Measurements from ENCODE around the gene MYH6.

Gene MYH6

DNA sequence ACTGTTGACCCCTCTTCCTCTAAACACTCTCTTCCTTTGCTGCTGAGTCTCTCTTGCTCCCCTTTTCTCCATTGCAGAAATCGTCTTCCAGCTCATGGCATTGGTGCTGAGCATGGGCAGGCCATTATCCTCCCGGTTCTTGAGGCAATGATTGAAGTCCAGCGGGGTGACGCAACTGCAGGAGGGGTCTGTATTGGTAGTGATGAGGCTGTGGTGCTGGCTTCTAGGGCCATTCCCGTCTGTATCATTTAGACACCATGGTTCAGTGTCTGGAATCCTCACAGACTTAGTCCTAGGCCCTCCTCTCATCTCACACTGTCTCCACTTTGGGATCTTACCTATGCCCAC, 54.7 kb downstream of the MYH6 start:
- no peak for DNase-seq

DNA sequence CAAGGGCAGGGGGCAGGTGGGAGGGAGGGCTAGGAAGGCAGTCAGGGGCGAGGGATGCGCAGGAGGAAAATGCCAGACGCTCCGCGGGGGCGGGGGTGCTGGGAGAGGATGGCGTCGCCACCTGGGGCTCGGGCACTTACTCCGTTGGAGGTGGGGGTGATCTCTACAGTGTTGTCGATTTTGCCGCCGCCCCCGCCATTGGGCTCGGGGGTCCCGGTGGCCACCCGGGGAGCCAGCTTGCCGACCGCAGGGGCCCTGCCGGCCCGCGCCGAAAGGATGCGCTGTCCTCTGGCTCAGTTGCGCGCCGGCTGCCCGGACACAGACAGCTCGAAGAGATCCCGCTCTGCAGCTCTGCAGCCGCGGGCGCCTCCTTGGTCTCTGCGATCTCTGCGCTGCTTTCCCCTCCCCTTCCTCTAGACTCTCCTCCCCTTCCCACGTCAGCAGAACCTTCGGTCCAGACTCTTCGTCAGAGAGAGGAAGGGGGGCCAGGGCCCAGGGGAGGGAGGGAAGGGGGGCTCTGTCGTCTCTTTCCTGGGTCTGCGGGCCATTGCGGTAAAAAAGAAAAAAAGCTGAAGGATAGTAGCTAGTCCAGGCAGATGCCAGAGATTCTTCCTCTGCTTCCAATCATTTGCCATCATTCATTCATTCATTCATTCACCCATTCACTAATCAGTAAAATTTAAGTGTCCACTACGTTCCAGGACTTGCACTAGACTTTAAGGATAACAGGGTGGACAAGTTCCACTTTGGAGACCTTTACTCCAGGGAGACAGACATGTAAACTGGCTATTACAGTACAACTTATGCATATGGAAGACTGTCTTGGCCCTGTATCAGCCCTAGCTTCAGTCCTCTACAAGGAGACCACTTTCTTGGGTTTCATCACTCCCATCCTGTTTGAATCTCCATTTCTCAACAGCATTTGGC, 55.3 kb downstream of the MYH6 start, which contains the start of gene SLC22A17:
SLC22A17 (minus strand) TSS at position 382 of the 927 bp plus-strand sequence.
- peak; percentile 63 for DNase-seq

DNA sequence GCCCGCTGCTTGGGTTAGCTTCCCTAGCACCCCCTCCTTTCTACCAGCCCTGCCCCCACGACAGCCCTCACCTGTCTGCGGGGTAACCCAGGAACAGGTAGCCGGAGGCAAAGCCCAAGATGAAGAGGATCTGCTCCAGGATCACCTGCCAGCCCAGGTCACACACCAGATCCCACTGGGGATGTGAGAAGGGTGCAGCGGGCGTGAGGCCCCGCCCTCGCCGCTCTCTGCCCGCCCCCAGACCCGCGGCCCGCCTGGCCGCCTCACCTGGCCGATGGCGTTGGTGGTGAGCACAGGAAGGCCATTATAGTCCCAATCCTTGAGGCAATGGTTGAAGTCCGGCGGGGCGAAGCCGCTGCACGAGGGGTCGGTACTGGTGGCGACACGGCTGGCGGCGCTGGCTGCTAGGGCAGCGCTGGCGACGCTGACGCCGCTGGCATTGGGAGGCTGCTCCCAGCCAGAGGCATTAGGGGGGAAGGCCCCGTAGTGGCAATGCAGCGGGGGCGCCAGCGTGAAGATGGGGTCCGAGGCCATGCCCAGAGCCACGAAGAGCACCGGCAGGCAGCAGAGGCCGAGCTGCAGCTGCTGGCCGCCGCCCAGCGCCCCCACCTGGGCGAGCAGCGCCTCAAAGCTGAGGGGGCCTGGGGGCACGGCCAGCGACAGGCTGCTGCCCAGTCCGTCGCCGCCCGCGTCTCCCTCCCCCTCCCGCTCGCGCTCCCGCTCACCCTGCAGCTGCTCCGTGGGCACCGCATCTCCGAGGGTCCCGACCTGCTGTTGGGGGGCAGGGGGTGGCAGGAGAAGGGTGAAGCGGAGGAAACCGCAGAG, 56.2 kb downstream of the MYH6 start:
- no peak for DNase-seq

DNA sequence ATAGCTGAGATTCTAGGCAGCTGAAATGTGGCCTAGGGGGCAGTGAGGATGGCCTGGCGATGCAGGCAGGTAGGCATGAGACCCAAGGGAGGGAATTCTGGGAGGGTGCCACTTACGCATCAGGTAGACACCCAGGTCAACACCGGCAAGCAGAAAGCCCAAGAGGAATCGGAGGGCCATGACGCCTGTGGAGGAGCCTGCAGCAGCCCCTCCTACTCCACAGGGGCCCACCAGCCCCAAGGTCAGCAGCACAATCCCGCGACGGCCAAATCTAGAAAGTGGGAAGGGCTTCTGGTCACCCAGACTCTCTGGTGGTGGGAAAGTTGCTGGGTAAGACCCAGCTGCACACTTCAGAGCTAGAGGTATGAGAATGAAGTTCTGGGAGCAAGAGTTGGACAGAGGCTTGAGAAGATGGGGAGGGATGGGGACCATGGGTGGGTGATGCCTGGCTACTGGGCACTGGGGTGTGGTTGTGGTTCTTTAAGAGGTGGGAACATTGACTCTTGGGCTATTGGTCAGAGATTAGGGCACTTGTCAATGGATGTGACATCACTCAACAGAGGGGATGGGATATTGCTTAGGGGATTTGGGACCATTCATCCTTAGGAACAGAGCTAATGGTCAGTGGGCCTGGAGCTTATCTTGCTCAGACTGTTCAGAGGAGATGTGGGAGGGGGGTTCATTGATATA, 58.8 kb downstream of the MYH6 start:
- DNase-seq = no peak

DNA sequence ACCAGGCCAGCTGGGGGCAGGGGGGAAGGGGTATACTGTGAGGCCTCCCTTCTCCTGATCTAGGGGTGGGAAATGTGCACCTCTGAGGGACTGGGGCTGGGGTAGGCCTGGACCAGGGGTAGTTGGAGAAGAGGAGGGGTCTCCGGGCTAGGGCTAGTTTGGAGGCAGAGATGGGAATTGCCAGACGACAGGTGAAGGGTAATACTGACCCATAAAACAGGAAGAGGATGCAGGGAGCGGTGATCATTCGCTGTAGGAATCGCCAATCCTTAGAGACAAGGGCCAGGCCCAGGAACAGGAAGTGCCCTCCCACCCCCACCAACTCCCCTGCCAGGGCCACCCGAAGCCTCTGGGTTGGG, 59.8 kb downstream of the MYH6 start:
- no peak for DNase-seq

DNA sequence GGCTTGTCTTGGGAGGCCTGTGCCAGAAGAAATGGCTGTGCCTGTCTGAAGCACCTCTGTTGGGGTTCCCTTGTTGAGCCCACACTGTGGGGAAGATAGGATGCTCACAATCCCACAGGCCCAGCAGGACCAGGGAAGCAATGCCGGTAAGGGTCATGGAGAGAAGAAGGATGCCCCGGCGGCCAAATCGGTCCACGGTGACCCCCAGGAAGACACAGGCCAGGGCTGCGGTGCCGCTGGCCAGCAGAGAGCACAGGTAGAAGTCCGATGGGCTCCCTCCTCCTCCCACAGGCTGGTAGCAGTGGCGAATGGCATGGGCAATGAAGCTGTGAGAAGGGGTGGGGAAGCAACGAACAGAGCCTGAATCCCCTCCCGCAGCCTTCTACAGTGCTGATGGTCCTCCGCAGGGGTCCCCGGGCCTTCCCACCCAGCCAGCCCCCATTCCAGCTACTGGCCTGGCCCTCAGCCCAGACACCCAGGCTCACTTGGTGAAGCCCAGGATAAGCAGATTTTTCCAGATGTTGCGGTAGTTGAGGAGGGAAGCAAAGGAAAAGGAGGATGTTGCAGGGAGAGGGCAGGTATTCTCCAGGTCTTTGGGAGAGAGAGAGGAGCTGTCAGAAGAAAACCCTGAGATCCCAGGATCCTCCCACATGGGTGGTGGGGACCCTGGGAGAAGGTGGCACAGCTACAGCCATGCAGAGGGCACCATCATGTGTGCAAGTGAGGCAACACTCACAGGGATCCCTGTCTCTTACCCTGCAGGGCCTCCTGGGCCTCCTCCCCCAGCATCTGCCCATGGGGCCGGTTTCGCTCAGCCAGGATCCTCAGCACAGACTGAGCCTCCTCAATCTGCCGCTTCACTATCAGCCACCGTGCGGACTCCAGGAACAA, 60.4 kb downstream of the MYH6 start:
- no peak for DNase-seq

DNA sequence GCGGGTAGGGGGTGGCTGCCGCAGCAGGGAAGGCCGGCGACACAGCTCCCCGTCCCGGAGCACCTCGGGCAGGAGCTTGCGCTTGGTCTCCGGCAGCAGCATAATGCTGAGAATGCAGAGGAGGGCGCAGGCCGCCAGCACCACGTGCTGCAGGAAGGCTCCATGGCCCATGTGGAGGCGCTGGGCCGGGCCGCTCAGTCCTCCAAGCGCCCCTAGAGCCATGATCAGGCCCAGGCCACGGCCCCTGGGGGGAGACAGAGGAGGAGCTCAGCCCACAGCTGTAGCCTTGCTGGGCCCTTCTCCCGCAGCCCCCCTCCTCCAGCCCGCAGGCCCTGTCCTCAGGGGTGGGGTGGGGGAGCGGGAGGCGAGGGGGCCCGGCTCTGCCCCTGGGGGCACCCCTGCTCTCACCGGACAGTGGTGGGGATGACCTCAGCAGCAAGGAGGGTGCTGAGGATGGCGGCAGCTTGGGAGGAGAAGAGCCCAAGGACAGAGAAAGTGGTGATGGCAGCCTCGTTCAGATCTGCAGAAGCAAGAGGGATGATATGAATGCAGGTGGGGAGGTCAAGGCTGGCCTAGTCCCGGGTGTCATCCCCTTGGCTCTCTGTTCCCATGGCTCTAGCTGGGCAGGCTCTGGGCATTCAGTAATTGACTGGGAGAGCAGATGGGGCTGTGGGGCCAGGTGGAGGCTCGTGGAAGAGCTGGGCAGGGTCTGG, 61.2 kb downstream of the MYH6 start:
- DNase-seq = no peak

DNA sequence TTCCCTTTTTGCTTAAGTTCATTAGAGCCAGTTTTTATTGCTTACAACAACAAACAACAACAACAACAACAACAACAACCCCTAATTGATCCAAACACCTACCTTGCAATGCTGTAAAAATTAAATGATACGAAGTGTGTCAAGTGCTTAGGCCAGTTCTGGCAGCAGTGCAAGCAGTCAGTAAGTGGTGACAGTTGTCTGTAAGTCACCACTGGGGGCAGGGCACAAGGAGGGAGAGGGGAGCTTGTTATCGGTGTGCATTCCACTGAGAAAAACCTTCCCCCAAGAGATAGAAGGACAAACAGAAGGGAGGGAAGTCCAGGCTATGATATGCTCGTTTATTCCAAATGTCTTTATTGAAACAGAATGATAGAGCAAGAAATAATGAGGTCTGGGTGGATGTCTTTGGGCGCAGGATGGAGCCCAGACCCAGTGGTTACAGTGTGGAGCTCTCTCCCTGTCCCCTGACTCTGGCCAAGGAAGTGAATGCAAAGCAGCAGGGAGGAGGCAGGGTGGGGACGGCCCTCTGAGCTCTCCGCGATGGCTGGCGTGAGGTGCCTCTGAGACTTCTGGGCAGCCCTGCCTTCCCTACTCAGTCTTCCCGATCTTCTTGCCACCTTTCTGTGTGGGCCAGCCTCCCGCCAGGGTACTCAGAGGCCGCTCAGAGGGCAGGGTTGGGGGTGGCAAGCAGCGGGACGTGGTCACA, 61.9 kb downstream of the MYH6 start:
- DNase-seq = no peak

DNA sequence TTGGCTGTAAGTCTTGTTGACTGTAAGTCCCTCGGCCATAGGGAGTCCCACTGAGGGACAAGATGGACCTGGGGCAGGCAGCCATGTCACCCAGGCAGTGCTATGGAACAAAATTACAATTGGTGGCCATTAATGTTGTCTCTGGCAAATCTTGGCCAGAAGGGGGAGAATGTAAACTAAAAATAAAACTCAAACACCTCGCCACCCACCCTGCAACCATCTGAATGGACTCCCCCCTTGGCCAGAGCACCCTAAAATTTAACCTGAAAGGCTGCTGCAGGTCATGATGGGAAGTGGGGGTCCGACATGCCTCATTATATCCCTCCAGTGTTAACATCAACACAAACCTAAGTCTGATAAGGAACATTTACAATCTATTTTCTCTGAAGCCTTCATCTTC, 63.6 kb downstream of the MYH6 start:
- DNase-seq = no peak

DNA sequence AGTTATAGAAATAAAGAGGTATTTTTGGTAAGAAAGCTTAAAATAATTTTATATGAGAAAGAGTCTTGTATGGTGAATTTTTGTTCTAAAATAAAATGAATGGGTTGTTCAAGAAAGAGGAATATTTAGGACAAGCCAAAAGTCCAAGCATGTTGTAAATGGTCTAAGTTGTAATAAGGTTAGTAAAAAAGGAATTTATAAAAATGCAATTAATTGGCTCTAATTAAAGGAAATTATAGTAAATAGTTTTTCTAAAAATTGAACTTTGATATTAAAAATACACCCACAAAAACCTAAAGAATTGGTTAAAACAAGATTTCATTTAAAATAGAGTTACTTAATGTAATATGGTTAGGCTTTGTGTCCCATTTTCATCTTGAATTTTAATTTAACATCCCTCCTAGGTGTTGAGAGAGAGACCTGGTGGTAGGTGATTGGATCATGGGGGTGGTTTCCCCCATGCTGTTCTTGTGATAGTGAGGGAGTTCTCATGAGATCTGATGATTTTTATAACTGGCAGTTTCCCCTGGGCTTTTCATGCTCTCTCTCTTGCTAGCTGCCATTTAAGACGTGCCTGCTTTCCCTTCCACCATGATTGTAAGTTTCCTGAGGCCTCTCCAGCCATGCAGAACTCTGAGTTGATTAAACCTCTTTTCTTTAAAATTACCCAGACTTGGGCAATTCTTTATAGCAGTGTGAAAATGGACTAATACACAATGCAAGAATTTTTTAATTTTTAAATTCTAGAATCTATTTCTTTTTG, 68.4 kb downstream of the MYH6 start:
- DNase-seq = no peak

DNA sequence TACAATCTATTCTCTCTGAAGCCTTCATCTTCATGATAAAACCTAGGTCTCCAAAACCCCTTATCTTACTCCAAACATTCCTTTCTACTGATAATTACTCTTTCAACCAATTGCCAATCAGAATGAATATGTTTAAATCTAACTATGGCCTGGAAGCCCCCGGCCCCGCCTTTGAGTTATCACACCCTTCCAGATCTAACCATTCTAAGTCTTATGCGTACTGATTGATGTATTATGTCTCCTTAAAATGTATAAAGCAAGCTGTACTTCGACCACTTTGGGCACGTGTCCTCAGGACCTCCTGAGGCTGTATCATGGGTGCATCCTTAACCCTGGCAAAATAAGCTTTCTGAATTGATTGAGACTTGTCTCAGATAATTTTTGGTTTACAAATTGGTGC, 72.5 kb downstream of the MYH6 start:
- DNase-seq = no peak

Data from activated CD4-positive, alpha-beta T cell treated with anti-CD3 and anti-CD28 coated beads, Interleukin-2, amount 50 U/mL, for 1 hour (primary cell).